Lung (tissue), 12 donors: Measurements from ENCODE around the gene ACOT7. TPM values are rescaled to one million over a fixed set of nuclear protein-coding genes. Genes with fewer than 3 reads are reported as not detected.

Experiments
- ATAC-seq: fragments of 200-7000 bp; cut with Tn5 transposase; one replicate; pipeline ENCODE4 v1.9.1; 2020; ENCODE audit warnings: moderate number of reproducible peaks; ENCODE audit not compliant: insufficient read depth, low FRiP score
- DNase-seq, 3 donors: peaks; one replicate each; pipeline ENCODE4 v3.0.0-alpha.2; 2013 to 2017
- H3K27ac ChIP-seq, 2 donors: one replicate each; pipeline ENCODE4 v1.5.1; 2013; ENCODE audit warnings: mild to moderate bottlenecking in 2 of 2, moderate library complexity in 2 of 2, control low read depth in 1 of 2, inconsistent platforms in 1 of 2, low read depth in 1 of 2, low read length in 1 of 2
- H3K27me3 ChIP-seq, 3 donors: one replicate each; pipeline ENCODE4 v1.5.1; 2013; ENCODE audit warnings: low read length in 2 of 3; ENCODE audit not compliant: control insufficient read depth in 3 of 3, insufficient read depth in 3 of 3
- H3K36me3 ChIP-seq, 4 donors: one replicate each; pipeline ENCODE4 v1.5.1; 2013; ENCODE audit warnings: low read length in 4 of 4, mild to moderate bottlenecking in 1 of 4, moderate library complexity in 1 of 4; ENCODE audit not compliant: control insufficient read depth in 4 of 4, insufficient read depth in 4 of 4
- H3K4me1 ChIP-seq, 5 donors: one replicate each; pipeline ENCODE4 v1.5.1; 2013; ENCODE audit warnings: low read length in 5 of 5, mild to moderate bottlenecking in 2 of 5, moderate library complexity in 1 of 5; ENCODE audit not compliant: control insufficient read depth in 5 of 5, insufficient read depth in 5 of 5
- H3K4me3 ChIP-seq: one replicate; pipeline ENCODE4 v1.5.1; 2013; ENCODE audit warnings: mild to moderate bottlenecking, control low read depth, moderate library complexity
- H3K9ac ChIP-seq, 2 donors: one replicate each; pipeline ENCODE4 v1.5.1; 2013; ENCODE audit warnings: low read length in 2 of 2, control low read depth in 1 of 2; ENCODE audit not compliant: insufficient read depth in 1 of 2
- H3K9me3 ChIP-seq, 4 donors: one replicate each; pipeline ENCODE4 v1.5.1; 2013; ENCODE audit warnings: low read length in 3 of 4, mild to moderate bottlenecking in 1 of 4, moderate library complexity in 1 of 4; ENCODE audit not compliant: control insufficient read depth in 4 of 4, insufficient read depth in 3 of 4
- CTCF ChIP-seq: IDR thresholded peaks from 2 replicates; pipeline ENCODE4 v1.5.1; 2012; ENCODE audit warnings: mild to moderate bottlenecking; ENCODE audit errors: control extremely low read depth, extremely low read depth
- WGBS, 2 donors: extraction: QIAGEN DNeasy Blood & Tissue Kit; methylation state at CpG; one replicate each; pipeline ENCODE4 v1.1.7; 2013; 5-methylcytosine and 5-hydroxymethylcytosine counted together
- polyA plus RNA-seq, 2 donors: library from polyadenylated mRNA; stranded (reverse); fragments of 200-250 nt; gene quantifications; one replicate each; pipeline ENCODE4 v1.2.1, GENCODE V29; 2013
- total RNA-seq, 2 donors: library from RNA; depleted of rRNA in 1 of 2; stranded (reverse); fragments of >200 nt in 1 of 2; gene quantifications; one replicate each; pipeline ENCODE4 v1.2.1, GENCODE V29; 2014 to 2021
- donor health status: control.
- donor health status: control.
- donor health status: Bipolar disorder and iron deficiency.
- donor health status: healthy.
- donor health status: DM: yes; HTN: yes; CAD: no.

Gene ACOT7
- total and polyA plus RNA-seq, 4 donors, result 8.8 to 37.4 (median 23.1) TPM

- no peaks in the 10 kb centered on the region for H3K36me3 ChIP-seq
- no peak for TF ChIP-seq CTCF
- no peaks in the 10 kb centered on the region for H3K27me3 ChIP-seq
- peak in 1 of 3 donors; percentile 48 for DNase-seq
- H3K27ac ChIP-seq, result no peak overlapping the region
- no peak overlapping the region for H3K9ac ChIP-seq
- H3K4me3 ChIP-seq, result no peak overlapping the region
- H3K9me3 ChIP-seq, result no peaks in the 10 kb centered on the region
- no peak for ATAC-seq
- 79 to 82% methylated on average over 15 of the region's 15 CpGs for WGBS, 2 donors
- H3K4me1 ChIP-seq, result peaks cover 0 to 28% (median 9%) of the 10 kb centered on the region in 5 donors
Observed at GRCh38 chr1:6350416-6351088, 43.0 kb downstream of the ACOT7 start.

GRCh38 chr1:6349254-6349943, 44.2 kb downstream of the ACOT7 start:
- no peaks in the 10 kb centered on the region for H3K27me3 ChIP-seq
- no peak for TF ChIP-seq CTCF
- no peaks in the 10 kb centered on the region for H3K36me3 ChIP-seq
- H3K27ac ChIP-seq, result peak overlapping the region in 1 of 2 donors; percentile 68
- H3K9me3 ChIP-seq, result no peaks in the 10 kb centered on the region
- H3K4me1 ChIP-seq, result peaks cover 0 to 27% (median 9%) of the 10 kb centered on the region in 5 donors
- H3K4me3 ChIP-seq, result no peak overlapping the region
- ATAC-seq (no peak), DNase-seq (no peak)
- H3K9ac ChIP-seq, result no peak overlapping the region
- WGBS, 2 donors, result 90 to 93% methylated on average over 18 of the region's 18 CpGs

- Histone ChIP-seq H3K4me3 (no peak overlapping the region), H3K9me3 (no peaks in the 10 kb centered on the region), H3K36me3 (no peaks in the 10 kb centered on the region), H3K4me1 (peaks cover 0 to 22% (median 2%) of the 10 kb centered on the region in 5 donors), H3K27me3 (no peaks in the 10 kb centered on the region), H3K27ac (peak overlapping the region in 1 of 2 donors; percentile 68), H3K9ac (no peak overlapping the region)
- DNase-seq (peak in 2 of 3 donors; percentile 32 to 57), ATAC-seq (no peak)
- WGBS, 2 donors, result 42 to 63% methylated on average over 13 of the region's 13 CpGs
- no peak for TF ChIP-seq CTCF
Observed at GRCh38 chr1:6348511-6349191, 44.9 kb downstream of the ACOT7 start.
